Mucosa of descending colon (tissue), 3 donors: Measurements from ENCODE around the gene FKBP8. TPM values are rescaled to one million over a fixed set of nuclear protein-coding genes. Genes with fewer than 3 reads are reported as not detected.

Experiments
- ATAC-seq: fragments of 200-7000 bp; cut with Tn5 transposase; one replicate; pipeline ENCODE4 v1.9.1; 2020; ENCODE audit warnings: mild to moderate bottlenecking, moderate library complexity
- DNase-seq, 3 donors: peaks; one replicate each; pipeline ENCODE4 v3.0.0-alpha.2; 2020
- H3K36me3 ChIP-seq: fragments of 200-600 bp; one replicate; pipeline ENCODE4 v1.8.0; 2021; ENCODE audit warnings: low read depth, mild to moderate bottlenecking
- H3K4me1 ChIP-seq: fragments of 200-600 bp; one replicate; pipeline ENCODE4 v1.8.0; 2021; ENCODE audit warnings: low read depth, mild to moderate bottlenecking
- H3K4me3 ChIP-seq: fragments of 200-600 bp; one replicate; pipeline ENCODE4 v1.8.0; 2021; ENCODE audit warnings: mild to moderate bottlenecking
- H3K9me3 ChIP-seq: fragments of 200-600 bp; one replicate; pipeline ENCODE4 v1.8.0; 2021; ENCODE audit warnings: mild to moderate bottlenecking
- intact Hi-C, 2 donors: fragments of 100-400 bp; cut with DNase I in 1 of 2; cut with micrococcal nuclease in 1 of 2; formaldehyde crosslinking; loops; one replicate each; pipeline versions ENCODE4 v1.11.0 to v1.11.1; 2022; cut with DNase I, micrococcal nuclease
- total RNA-seq, 3 donors: library from RNA; stranded (reverse); fragmentation: NEBNext Ultra II Directional in 2 of 3; extraction: Animal tissue kit (Norgen Biotek cat#: 25700) in 2 of 3; gene quantifications; one replicate each; pipeline versions ENCODE4 v1.2.1 to v1.2.4, GENCODE V29; 2021 to 2023
- TF ChIP-seq, protein P1 (sequence below): fragments of 200-600 bp; IDR thresholded peaks from one replicate; pipeline ENCODE4 v1.8.0; 2022; ENCODE audit warnings: antibody characterized with exemption, mild to moderate bottlenecking
- donor health status: DM: no; HTN: no; CAD: no; lungs with moderate emphysema.
- donor health status: DM: no; HTN: no; CAD: no.
- donor health status: DM: no; HTN: yes; CAD: no.

Gene FKBP8
- total RNA-seq, 3 donors from 2014 or later, result 152 to 256 (median 162) TPM

DNA sequence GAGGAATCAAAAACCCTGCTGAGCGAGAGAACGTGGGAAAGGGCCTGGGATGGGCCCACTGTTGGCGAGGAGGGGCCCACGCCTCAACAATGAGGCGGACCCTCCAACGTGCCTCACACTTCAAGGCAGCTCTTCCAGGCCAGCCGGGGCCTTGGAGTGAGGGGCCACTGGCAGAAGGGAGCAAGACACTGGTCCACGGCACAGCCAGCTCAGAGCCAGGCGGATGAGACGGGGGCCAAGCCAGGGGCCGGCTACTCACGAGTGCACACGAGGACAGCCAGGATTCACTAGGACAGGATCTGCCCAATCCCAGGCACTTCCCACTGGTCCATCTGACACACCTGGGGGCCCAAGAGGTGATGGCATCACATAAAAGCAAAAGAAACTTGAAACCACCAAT is 42.0 kb downstream of the FKBP8 start:
- no peak for ATAC-seq
- TF ChIP-seq, protein P1, sequence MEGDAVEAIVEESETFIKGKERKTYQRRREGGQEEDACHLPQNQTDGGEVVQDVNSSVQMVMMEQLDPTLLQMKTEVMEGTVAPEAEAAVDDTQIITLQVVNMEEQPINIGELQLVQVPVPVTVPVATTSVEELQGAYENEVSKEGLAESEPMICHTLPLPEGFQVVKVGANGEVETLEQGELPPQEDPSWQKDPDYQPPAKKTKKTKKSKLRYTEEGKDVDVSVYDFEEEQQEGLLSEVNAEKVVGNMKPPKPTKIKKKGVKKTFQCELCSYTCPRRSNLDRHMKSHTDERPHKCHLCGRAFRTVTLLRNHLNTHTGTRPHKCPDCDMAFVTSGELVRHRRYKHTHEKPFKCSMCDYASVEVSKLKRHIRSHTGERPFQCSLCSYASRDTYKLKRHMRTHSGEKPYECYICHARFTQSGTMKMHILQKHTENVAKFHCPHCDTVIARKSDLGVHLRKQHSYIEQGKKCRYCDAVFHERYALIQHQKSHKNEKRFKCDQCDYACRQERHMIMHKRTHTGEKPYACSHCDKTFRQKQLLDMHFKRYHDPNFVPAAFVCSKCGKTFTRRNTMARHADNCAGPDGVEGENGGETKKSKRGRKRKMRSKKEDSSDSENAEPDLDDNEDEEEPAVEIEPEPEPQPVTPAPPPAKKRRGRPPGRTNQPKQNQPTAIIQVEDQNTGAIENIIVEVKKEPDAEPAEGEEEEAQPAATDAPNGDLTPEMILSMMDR, result no peak
- peaks cover 64% of the 10 kb centered on the region for H3K4me1 ChIP-seq
- H3K4me3 ChIP-seq, result no peak overlapping the region
- intact Hi-C loops, result no loop called here
- DNase-seq, result no peak
- H3K36me3 ChIP-seq, result no peaks in the 10 kb centered on the region
- H3K9me3 ChIP-seq, result no peaks in the 10 kb centered on the region

DNA sequence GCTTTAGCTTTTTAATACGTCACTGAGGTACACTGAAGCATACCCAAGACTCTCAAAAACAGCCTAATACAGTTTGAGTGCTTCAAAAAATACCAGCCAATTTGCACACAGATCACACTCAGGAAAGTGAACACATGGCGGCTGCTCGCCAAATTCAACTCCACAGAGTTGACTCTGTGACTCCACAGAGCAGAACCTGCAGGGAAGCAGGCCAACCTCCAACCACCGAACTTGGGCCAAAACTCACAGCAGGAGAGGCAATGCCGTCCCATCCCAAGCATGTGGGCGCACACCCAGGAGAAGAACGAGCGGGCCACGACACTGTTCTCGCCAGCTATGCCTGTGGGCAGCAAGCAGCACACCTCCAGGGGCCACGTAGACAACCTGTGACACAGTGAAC is 42.6 kb downstream of the FKBP8 start:
- intact Hi-C loops, result no loop called here
- Histone ChIP-seq H3K9me3 (no peaks in the 10 kb centered on the region), H3K36me3 (no peaks in the 10 kb centered on the region), H3K4me3 (no peak overlapping the region), H3K4me1 (peaks cover 64% of the 10 kb centered on the region)
- DNase-seq (no peak), ATAC-seq (no peak)
- TF ChIP-seq, protein P1, result no peak

DNA sequence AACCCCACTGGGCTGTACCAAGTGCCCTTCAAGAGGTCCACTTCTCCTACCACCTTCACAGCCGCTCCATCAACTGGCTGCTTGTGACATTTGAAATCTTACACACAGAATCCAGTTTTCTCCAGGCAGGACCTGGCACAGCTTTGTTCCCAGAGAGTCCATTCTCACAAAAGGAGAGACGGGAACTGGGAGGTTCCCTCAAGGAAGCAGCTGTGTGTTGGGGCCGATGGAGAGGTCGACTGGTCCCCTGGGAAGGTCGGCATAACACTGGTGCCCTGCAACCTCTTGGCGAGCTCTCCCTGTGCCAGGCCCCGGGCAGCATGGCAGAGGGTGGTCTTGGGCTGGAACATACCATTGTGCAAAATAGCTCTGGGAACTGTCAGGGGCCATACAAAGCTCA is 43.0 kb downstream of the FKBP8 start:
- TF ChIP-seq, protein P1, result no peak
- DNase-seq (no peak), ATAC-seq (no peak)
- intact Hi-C loops, result no loop called here
- H3K9me3 ChIP-seq, result no peaks in the 10 kb centered on the region
- no peak overlapping the region for H3K4me3 ChIP-seq
- peaks cover 64% of the 10 kb centered on the region for H3K4me1 ChIP-seq
- no peaks in the 10 kb centered on the region for H3K36me3 ChIP-seq

DNA sequence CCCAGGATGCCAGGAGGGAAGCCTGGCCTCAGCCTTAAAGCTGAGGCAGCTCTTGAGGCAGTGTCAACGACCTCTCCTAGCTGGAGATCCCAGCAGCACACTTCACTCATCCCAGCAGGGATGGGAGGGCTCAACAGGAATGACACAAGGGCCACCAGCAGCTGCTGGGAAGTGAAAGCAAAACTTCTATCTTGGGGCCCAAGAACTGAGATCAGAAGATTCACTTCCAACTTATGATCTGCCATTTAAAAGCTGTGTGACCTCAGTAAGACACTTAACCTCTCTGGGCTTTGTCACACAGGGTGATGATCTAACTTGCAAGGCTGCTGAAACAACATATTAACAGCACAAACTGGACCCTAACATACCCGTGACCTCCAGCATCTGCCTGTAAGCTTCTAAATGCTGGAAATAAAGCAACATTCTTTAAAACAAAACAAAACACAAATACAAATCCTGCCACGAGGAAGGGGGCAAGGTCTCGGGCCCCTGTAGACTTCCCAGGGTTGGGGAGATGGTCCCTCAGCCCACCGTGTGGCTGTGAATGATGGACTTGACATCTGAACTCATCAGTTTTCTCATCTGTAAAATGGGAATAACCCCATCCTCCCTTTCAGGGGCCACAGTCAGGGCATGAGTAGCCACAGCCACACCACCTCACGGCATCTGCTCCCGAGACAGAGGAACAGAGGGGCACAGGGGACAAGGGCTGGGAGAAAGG is 44.2 kb downstream of the FKBP8 start:
- ATAC-seq, result no peak
- no peak for DNase-seq
- Histone ChIP-seq H3K36me3 (no peaks in the 10 kb centered on the region), H3K9me3 (no peaks in the 10 kb centered on the region), H3K4me3 (no peak overlapping the region), H3K4me1 (peaks cover 62% of the 10 kb centered on the region)
- TF ChIP-seq, protein P1, result no peak
- intact Hi-C loops, result no loop called here

- Histone ChIP-seq H3K9me3 (no peaks in the 10 kb centered on the region), H3K36me3 (no peaks in the 10 kb centered on the region), H3K4me1 (peaks cover 54% of the 10 kb centered on the region), H3K4me3 (no peak overlapping the region)
- TF ChIP-seq, protein P1, result no peak
- DNase-seq (no peak), ATAC-seq (no peak)
- intact Hi-C loops, result no loop called here
These were observed 46.5 kb downstream of the FKBP8 start for GRCh38 chr19:18496980-18497256.
